Measurements from ENCODE around the gene GRIA2.
"Not testable (repeated sequence)": the region's sequence is repeated elsewhere in the genome, so short reads cannot be mapped to it uniquely, and the experiment has no call there.

Gene GRIA2

DNA sequence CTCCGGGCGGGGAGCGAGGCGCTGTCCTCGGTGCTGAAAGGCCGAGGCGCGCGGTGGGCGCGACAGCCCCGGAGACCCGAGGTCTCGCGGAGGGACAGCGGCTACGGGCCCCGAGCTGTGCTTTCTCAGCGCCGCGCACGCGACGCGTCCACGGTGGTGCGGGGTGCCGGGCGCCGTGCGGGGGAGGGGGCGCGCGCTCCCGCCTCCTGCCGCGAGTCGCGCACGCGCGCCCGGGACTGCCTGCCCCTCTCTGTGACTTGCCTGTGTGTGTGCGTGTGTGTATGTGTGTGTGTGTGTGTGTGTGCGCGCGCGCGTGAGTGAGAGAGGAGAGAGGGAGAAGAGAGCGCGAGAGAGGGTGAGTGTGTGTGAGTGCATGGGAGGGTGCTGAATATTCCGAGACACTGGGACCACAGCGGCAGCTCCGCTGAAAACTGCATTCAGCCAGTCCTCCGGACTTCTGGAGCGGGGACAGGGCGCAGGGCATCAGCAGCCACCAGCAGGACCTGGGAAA is at the start of gene GRIA2:
Gene GRIA2, plus strand, starts transcription at position 358 of the 511 bp plus-strand sequence. CDS start 315 bp downstream, outside the sequence.
- DNase-seq (ENCODE audit: low spot score): peak; percentile 62

- peak; percentile 20 for DNase-seq (ENCODE audit: low spot score)
These were observed 48.5 kb upstream of the GRIA2 start for GRCh38 chr4:157172011-157172410.

- not testable (repeated sequence) for DNase-seq (ENCODE audit: low spot score)
These were observed 40.3 kb upstream of the GRIA2 start for GRCh38 chr4:157180268-157180667.

GRCh38 chr4:157184300-157184699 is 36.2 kb upstream of the GRIA2 start:
- no peak for DNase-seq (ENCODE audit: low spot score)

DNA sequence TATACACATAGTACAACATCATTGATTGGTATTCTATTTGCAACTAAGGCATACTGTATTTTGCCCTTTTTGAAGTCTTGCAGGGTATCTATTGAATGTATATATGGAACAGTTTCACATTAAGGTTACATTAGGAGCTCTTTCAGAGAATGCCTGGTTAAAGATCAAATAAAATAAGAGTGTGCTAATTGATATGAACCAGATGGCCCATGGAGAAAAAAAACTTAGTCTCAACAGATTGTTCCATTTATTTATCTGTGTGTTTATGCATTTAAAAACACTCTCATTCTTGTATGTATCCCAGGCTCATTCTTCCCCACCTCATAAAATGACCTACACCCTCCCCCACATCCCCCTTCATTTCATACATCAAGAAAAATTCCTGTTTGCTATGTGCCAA is 35.2 kb upstream of the GRIA2 start:
- DNase-seq (ENCODE audit: low spot score): no peak

GRCh38 chr4:157195374-157195773 is 25.2 kb upstream of the GRIA2 start:
- no peak for DNase-seq (ENCODE audit: low spot score)

- DNase-seq (ENCODE audit: low spot score): no peak
These were observed 24.5 kb upstream of the GRIA2 start for GRCh38 chr4:157196046-157196445.

DNA sequence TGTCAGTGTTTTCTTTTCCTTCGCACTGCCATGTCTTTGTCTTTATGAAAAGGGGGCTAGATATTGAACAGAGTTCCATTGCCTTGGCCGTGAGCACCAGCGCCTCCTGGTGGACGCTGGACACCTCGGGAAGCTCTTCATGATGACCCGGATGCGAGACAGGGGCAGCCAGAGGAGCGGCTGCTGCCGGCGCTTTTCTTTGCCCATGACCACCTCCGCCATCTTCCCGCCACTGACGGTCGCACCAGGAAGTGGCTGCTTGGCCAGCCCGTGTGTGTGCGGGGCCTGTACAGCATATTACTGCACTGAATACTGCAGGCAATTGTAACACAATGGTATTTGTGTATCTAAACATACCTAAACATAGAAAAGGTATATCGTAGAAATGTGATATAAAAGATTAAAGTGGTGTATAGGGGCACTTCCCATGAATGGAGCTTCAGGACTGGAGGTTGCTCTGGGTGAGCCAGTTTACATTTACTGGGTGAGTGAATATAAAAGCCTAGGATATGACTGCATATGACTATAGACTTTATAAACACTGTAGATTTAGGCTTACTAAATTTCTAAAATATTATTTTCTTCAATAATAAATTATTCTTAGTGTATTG is 15.8 kb upstream of the GRIA2 start:
- DNase-seq (ENCODE audit: low spot score): peak; percentile 25

DNA sequence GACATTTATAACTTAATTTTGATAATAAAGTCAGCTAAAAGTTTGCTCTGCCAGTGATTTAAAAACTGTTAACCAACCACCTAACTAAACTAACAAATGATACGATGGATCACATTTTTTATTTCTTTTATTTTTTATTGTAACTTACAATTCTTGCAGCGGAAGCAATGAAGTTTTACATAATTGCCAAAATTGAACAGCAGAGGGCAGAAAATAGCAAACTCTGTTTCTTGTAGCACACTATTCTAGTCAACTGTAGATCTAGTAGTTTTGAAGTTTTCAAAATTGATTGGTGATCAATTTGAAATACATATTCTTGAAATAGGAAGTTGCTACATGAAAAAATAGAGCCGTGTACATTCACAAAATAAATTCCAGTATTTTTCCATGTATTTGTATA is 2.8 kb upstream of the GRIA2 start:
- DNase-seq (ENCODE audit: low spot score): peak; percentile 25

- DNase-seq (ENCODE audit: low spot score): no peak
These were observed 687 bp upstream of the GRIA2 start for GRCh38 chr4:157219711-157220370.

DNA sequence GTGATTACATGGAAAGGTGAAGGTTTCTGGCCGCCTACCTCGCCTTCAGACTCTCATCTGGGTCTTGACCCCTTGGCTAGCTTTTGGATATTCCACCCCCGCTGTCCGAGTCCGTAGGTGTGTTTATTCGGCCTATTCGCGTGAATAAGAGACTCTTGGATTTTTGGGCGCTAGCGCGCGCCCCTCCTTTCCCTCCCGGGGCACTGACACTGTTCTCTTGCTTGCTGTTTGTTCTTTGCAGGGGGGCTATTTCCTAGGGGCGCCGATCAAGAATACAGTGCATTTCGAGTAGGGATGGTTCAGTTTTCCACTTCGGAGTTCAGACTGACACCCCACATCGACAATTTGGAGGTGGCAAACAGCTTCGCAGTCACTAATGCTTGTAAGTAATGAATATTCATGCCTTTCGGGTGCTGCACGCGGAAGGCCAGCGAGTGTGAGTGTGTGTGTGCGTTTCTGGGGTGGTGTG is 932 bp downstream of the GRIA2 start:
- no peak for DNase-seq (ENCODE audit: low spot score)

DNA sequence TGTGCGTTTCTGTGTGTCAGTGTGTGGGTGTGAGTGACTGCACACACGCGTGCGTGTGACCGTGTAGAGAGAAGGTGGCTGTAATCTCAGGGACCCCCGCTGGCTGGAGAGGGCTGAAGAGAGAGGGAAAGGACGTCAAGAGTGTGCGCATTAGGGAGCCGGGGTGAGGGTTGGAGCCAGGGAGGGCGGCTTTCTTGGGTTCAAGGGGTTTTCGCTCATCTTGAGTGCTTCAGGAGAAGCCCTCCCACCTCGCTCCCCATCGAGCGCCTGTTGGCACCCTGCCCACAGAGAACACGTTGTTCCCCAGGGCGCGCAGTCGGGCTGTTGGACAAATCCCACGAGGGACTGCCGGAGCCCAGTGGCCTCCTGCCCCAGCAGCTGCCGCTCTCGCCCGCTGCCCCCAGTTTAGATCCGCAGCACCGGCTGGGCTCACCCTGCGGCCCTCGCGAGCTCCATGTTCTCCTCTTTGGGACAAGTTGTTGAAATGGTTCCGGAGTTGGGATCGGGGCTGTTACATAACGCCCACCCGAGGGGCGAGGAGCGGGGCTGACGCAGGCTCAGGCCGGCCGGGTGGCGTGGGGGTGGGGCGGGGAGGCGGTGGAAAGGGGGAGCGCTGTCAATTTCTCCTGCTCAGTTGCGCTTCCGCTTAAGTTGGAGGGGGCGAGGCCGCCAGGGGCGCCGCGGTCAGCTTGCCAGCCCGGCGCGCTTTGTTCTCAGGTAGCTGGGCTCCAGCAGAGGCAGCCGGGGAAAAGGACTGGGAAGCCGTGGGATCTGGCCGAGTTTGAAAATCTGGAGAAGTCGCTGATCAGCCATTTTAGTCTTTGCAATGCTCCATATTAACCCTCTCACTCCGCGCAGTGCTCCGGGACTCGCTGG is 1.6 kb downstream of the GRIA2 start:
- peak; percentile 19 for DNase-seq (ENCODE audit: low spot score)

GRCh38 chr4:157222771-157223160 is 2.2 kb downstream of the GRIA2 start:
- DNase-seq (ENCODE audit: low spot score): no peak

DNA sequence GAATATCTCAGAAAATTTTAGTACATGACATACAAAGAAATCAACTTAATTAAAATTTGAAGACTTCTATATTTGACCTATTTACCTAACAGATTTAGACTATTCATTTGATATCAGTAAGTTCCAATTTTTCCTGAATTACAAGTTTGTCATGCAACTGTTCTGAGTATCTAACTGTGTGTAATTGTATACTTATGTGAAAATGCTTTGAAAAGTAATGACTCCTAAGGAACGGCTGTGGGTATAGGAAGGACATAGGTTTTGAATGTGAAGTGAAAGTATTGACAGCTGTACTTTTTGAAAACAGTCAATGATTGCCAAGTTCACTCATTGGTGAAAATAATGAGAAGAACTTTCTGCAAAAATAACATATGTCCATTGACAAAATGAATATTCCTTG is 2.9 kb downstream of the GRIA2 start:
- DNase-seq (ENCODE audit: low spot score): no peak

DNA sequence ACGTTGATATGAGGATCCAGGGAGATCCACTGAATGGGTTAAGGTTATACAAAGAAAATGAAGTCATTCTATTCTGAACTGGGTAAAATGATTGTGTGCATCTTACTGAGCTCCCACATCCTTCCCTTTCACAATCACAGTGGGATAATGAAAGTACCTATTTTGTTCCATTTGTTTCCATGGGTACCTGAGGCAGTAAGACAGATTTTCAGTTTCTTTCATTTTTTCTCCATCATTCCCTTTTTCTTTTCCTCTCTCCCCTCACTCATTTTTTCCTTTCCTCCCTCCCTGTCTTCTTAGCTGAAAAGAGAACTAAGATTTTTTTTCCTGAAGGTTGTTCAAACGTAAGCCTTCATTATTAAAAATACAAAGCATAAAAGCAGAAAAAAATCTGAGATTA is 4.6 kb downstream of the GRIA2 start:
- DNase-seq (ENCODE audit: low spot score): no peak

DNA sequence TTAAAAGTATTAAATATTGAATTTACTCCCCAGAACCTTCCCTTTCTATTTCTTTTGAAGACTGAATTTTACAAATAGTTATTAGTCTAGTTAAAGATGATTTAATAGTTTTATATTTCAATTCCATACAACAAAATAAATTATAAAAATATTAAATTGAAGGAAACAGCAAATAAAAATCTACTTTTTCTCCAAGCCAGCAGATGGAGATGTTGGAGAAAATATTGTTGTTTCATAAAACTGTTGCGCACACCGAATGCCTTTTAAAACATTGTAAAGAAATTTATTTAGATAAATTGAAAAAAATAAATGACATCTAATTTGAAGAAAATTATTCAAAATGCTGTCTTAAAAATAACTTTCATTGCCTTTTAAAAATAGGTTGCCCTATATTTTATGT is 5.5 kb downstream of the GRIA2 start:
- DNase-seq (ENCODE audit: low spot score): no peak

GRCh38 chr4:157226601-157227000 is 6.1 kb downstream of the GRIA2 start:
- no peak for DNase-seq (ENCODE audit: low spot score)

- no peak for DNase-seq (ENCODE audit: low spot score)
These were observed 11.0 kb downstream of the GRIA2 start for GRCh38 chr4:157231525-157231924.

DNA sequence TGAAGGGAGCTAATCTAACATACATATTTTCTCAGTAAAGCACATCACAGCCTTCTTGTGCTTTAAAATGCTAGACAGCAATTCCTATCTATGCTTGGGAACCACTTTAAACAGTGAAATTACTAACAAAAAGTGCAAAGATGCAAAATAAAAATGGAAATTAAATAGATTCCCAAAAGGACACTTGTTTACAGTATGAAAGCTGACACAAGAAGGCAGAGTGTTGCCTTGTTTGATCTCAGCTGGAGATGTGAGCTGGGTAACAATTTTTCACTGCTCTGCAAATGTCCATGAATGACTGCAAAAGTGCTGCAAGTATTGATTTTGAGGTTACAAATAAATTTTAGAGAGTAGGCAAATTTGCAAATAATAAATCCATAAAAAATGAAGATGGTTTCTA is 22.3 kb downstream of the GRIA2 start:
- DNase-seq (ENCODE audit: low spot score): no peak

DNA sequence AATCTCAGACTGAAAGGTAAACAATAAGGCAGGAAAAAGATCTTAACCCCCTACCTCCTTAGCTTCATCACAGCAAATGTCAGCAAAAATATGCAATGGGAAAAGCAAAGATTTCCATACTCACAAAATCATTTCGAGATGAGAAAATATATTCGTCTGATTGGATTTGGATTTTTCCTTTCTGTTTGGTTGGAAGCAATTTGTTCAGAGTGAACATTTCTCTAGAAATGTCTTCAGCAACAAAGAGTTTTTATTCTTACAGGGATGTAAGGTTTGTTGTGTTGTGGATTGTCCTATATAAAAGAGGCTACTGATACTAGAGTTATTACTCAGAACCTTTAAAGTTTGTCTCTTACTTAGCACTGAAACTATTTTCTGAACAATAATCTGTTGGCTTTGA is 23.8 kb downstream of the GRIA2 start:
- no peak for DNase-seq (ENCODE audit: low spot score)

GRCh38 chr4:157245351-157245750 is 24.8 kb downstream of the GRIA2 start:
- no peak for DNase-seq (ENCODE audit: low spot score)

- DNase-seq (ENCODE audit: low spot score): no peak
These were observed 26.4 kb downstream of the GRIA2 start for GRCh38 chr4:157246964-157247363.

DNA sequence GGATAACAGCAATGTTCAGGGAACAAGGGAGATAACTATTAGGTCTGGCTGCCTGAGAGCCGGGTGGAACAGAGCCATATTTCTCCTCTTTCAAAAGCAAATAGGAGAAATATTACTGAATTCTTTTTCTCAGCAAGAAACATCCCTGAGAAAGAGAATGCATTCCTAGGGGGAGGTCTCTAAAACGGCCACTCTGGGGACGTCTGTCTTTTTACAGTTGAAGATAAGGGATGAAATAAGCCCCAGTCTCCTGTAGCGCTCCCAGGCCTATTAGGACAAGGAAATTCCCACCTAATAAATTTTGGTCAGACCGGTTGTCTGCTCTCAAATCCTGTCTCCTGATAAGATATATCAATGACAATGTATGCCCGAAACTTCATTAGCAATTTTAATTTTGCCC is 37.6 kb downstream of the GRIA2 start:
- not testable (repeated sequence) for DNase-seq (ENCODE audit: low spot score)
